Measurements from ENCODE around the gene TRIM60. TPM values are rescaled to one million over a fixed set of nuclear protein-coding genes. Genes with fewer than 3 reads are reported as not detected.

Gene TRIM60
- total RNA-seq, 1 donor from 2014 or later, result not detected

DNA sequence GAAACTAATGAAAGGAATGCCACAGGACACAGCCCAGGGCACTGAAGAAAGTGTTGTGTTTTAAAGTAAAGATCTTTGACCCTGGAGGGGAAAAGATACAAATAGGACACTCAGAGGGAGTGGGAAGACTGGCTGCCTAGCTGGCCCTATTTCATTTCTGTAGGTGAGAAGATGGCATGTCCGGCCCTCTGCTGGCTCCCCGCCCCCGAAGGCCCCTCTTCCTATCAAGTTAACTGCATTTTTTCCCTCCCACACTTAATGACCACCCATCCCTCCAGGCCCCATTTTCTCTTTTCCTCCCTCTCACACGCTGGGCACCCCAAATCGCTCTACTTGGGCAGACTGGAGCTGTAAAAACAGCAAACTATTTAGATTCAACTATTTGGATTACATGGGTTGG is 16.4 kb downstream of the TRIM60 start:
- Histone ChIP-seq H3K27me3 (no peaks in the 10 kb centered on the region), H3K27ac (no peak overlapping the region), H3K4me1 (no peaks in the 10 kb centered on the region), H3K36me3 (no peaks in the 10 kb centered on the region), H3K9me3 (no peaks in the 10 kb centered on the region), H3K4me3 (no peak overlapping the region)
- TF ChIP-seq, protein P1, sequence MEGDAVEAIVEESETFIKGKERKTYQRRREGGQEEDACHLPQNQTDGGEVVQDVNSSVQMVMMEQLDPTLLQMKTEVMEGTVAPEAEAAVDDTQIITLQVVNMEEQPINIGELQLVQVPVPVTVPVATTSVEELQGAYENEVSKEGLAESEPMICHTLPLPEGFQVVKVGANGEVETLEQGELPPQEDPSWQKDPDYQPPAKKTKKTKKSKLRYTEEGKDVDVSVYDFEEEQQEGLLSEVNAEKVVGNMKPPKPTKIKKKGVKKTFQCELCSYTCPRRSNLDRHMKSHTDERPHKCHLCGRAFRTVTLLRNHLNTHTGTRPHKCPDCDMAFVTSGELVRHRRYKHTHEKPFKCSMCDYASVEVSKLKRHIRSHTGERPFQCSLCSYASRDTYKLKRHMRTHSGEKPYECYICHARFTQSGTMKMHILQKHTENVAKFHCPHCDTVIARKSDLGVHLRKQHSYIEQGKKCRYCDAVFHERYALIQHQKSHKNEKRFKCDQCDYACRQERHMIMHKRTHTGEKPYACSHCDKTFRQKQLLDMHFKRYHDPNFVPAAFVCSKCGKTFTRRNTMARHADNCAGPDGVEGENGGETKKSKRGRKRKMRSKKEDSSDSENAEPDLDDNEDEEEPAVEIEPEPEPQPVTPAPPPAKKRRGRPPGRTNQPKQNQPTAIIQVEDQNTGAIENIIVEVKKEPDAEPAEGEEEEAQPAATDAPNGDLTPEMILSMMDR (IDR thresholded peaks at IDR 0.05), result no peak
- intact Hi-C loops (cut with DNase I), result no loop called here
- ATAC-seq (no peak), DNase-seq (no peak)

DNA sequence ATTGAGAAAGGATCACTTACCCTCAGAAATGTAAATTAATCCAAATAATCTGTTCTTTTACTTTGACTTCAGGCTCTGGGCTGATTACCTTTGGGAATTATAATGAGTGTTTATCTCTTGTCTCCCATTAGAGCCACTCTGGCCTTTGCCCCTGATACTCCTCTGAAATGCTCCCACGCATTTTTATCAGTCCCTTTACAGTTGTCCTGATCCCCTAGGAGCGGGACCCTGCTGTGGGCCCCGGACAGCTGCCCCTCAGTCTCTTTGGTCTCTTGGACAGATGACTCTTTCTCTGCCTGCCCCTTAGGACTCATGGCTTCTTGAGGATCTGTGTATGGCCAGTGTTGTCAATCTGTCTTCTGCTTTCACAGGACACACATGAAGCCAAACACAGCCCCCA is 20.8 kb downstream of the TRIM60 start:
- Histone ChIP-seq H3K4me3 (no peak overlapping the region), H3K36me3 (no peaks in the 10 kb centered on the region), H3K27ac (no peak overlapping the region), H3K27me3 (no peaks in the 10 kb centered on the region), H3K4me1 (no peaks in the 10 kb centered on the region), H3K9me3 (no peaks in the 10 kb centered on the region)
- ATAC-seq (no peak), DNase-seq (no peak)
- intact Hi-C loops (cut with DNase I), result no loop called here
- TF ChIP-seq, protein P1 (IDR thresholded peaks at IDR 0.05), result no peak

DNA sequence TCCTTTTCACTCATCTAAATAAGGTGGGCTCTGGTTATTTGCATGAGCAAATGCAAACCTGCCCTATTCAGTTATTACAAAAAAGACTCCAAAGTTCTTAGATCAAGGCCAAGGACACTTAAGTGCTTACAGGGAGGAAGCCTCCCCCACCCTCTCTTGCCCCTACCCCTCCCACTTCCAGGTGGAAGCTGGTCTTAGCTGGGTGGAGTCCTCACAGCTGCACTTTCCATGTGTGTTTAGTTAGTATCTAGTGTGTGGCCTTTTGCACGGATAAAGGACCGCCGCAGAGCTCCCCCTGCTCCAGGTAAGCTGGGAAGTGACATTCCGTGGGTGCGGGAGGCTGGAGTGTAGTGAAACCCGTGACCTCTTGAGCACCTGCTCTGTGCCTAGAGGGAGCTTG is 21.8 kb downstream of the TRIM60 start, which contains the start of gene TRIM75:
Gene TRIM75 (plus strand): TSS at position 222 of the 400 bp plus-strand sequence. CDS start 5,282 bp downstream, outside the sequence.
- intact Hi-C loops (cut with DNase I), result no loop called here
- Histone ChIP-seq H3K4me3 (no peak within 1 kb of the TSS), H3K9me3 (no peaks in the 10 kb centered on the region), H3K4me1 (no peaks in the 10 kb centered on the region), H3K36me3 (no peaks in the 10 kb centered on the region), H3K27ac (no peak within 1 kb of the TSS), H3K27me3 (no peaks in the 10 kb centered on the region)
- peak; percentile 43 for ATAC-seq
- no peak for DNase-seq
- TF ChIP-seq, protein P1 (IDR thresholded peaks at IDR 0.05), result no peak

DNA sequence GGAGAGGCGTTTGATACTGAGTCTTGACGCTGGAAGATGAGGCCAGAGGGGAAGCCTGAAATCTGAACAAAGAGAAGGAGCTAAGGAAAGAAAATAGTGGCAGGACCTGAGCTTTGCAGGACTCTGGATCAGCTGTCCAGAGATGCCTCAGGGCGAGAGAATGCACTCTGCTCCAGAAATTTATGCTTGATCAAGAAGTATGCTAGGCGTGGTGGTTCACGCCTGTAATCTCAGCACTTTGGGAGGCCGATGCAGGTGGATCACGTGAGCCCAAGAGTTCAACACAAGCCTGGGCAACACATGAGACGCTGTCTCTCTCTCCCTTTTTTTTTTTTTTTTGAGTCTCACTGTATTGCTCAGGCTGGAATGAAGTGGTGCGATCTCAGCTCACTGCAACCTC is 23.8 kb downstream of the TRIM60 start:
- DNase-seq (no peak), ATAC-seq (no peak)
- Histone ChIP-seq H3K4me1 (no peaks in the 10 kb centered on the region), H3K36me3 (no peaks in the 10 kb centered on the region), H3K4me3 (no peak overlapping the region), H3K9me3 (no peaks in the 10 kb centered on the region), H3K27me3 (no peaks in the 10 kb centered on the region), H3K27ac (no peak overlapping the region)
- intact Hi-C loops (cut with DNase I), result no loop called here
- TF ChIP-seq, protein P1 (IDR thresholded peaks at IDR 0.05), result no peak

DNA sequence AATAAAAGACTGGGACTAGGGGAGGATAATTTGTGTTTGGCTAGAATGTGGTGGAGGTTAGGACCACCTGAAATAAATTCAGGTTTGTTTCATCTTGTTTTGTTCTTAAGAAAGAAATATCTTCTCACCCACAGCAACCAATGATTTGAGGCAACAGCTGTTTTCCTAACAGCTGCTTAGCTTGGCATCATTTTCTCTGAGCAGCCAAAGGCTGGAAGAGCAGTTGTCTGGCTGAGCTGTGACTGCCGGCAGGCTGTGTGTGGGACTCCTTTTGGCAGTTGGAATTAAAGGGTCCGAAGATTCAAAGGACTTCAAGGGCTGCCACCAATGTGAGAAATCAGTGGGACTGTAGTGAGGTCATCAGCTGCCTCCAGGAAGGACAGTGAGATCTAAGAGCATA is 26.9 kb downstream of the TRIM60 start:
- no peak overlapping the region for H3K27ac ChIP-seq
- no peak overlapping the region for H3K4me3 ChIP-seq
- DNase-seq (no peak), ATAC-seq (no peak)
- no peaks in the 10 kb centered on the region for H3K36me3 ChIP-seq
- H3K27me3 ChIP-seq, result no peaks in the 10 kb centered on the region
- no peaks in the 10 kb centered on the region for H3K4me1 ChIP-seq
- no peaks in the 10 kb centered on the region for H3K9me3 ChIP-seq
- TF ChIP-seq, protein P1 (IDR thresholded peaks at IDR 0.05), result no peak
- intact Hi-C loops (cut with DNase I), result no loop called here

DNA sequence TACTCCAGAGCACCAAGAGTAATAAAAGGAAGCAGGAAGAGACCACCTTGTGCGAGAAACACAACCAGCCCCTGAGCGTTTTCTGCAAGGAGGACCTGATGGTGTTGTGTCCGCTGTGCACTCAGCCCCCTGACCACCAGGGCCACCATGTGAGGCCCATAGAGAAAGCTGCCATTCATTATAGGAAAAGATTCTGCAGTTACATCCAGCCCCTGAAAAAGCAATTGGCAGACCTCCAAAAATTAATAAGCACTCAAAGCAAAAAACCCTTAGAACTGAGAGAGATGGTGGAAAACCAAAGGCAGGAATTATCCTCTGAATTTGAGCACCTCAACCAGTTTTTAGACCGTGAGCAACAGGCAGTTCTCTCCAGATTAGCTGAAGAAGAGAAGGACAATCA is 27.6 kb downstream of the TRIM60 start:
- TF ChIP-seq, protein P1 (IDR thresholded peaks at IDR 0.05), result no peak
- DNase-seq (no peak), ATAC-seq (no peak)
- no peaks in the 10 kb centered on the region for H3K27me3 ChIP-seq
- H3K27ac ChIP-seq, result no peak overlapping the region
- H3K9me3 ChIP-seq, result no peaks in the 10 kb centered on the region
- H3K4me3 ChIP-seq, result no peak overlapping the region
- H3K4me1 ChIP-seq, result no peaks in the 10 kb centered on the region
- intact Hi-C loops (cut with DNase I), result no loop called here
- no peaks in the 10 kb centered on the region for H3K36me3 ChIP-seq
